NCI-H1105 treated with DMSO at 0.1 percent for 48 hours (cell line): Measurements from ENCODE around the gene WDR7.
"Not testable (repeated sequence)": the region's sequence is repeated elsewhere in the genome, so short reads cannot be mapped to it uniquely, and the experiment has no call there.

ENCODE experiments used
- DNase-seq: peaks from one replicate; lab custom pipeline; 2025; lab: John Stamatoyannopoulos, UW

Gene WDR7

DNA sequence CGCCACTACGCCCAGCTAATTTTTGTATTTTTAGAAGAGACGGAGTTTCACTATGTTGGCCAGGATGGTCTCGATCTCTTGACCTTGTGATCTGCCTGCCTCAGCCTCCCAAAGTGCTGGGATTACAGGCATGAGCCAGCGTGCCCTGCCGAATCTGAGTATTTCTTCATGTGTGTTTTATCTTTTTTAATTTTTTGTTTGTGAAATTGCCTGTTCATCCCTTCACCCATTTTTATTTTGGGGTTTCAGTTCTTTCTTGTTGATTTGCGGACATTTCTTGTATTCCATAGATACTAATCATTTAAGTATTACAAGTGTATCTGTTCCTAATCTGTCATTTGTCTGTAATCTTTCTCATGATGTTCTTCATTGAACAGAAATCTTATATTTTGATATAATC, 3.1 kb downstream of the WDR7 start:
- not testable (repeated sequence) for DNase-seq

DNA sequence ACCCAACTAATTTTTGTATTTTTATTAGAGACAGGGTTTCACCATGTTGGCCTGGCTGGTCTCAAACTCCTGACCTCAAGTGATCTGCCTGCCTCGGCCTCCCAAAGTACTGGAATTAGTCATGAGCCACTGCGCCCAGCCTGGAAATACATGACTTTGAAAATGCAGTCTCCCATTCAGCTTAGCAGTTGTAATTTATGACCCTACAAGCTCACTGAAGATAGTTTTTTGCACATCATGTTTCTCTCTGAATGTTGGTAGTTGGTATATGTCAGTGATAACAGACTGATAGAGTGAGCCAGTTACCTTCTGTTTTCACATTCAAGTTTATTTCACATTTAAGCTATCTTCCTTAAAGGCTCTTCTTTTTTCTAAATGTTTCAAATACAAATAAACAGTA, 7.1 kb downstream of the WDR7 start:
- no peak for DNase-seq

DNA sequence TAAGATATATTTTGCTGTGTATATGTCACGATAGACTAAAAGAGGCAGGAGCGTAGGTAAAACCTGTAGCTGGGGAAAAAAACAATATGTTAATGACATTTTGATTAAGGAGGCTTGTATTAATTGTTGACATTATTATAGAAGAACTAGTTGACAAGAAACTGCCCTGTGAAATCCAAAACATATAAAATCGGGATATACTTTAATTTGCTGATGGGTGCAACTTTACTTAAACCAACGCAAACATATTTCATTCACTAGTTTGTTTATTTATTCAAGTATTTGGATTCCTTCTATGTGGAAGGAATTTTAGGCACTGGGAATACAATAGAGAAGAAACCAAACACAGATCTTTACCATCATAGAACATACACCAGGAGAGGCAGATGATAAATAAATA, 8.0 kb downstream of the WDR7 start:
- DNase-seq, result no peak

DNA sequence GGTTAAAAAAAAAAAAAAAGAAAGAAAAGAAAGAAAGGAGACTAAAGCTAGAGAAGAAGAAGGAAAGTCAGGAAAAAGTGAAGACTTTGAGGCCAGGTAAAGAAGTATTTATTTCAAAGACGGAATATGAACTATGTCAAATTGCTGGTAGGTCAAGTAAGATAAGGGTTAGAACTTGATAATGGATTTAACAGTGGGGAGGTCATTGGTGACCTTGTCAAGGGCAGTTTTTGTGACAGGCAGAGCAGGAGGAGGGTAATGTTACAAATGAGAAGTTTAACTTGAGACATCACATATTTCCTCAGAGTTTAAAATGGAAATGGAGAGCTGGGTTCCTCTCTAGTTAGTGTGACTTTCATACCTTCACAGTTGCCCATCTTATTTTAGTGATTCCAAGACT, 9.5 kb downstream of the WDR7 start:
- DNase-seq, result no peak

DNA sequence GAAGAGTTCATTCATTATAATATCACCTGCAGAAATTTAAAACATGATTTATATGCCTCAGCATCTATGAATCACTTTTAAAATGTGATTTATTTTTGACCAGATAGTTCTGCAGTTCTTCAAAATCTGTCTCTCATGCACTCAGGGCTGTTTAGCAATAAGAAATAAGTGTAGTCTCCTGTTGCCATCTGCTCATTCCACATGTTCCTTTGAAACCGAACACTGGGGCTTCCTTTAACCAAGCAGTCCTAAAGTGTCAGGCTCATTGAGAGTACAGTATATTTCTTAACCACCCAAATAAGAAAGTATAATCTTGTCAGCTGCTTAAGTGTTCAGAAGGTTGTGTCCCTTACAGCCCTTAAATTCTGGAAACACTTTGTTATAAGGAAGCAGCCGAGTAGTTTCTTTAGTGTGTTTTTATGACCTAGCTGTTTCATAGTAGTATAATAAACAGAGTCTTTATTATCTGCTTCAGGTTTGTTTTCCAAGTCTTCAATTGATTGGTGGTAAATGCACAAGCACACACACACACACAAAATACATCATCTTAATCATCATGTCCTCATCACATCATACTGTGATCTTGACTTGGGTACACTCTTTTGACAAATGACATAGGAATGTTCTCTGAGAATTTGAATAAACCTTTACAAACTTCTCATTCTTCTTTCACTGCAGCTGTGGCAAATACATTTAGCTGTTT, 10.4 kb downstream of the WDR7 start:
- no peak for DNase-seq

DNA sequence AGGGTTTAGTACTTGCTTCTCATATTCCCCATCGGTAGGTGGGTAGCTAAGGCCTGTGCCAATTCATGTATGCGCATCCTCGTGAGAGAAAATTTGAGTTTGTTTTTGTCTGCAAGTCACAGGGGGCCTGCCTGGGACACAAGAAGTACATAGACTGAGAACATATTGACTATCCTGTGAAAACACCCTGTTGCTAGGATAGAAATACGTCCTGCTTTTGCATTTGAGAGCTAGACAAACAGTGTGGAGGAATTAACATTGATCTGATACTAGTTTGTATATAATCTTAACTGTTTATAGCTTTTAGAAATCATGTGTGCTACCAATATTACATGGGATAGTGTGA, 10.9 kb downstream of the WDR7 start:
- DNase-seq, result no peak

DNA sequence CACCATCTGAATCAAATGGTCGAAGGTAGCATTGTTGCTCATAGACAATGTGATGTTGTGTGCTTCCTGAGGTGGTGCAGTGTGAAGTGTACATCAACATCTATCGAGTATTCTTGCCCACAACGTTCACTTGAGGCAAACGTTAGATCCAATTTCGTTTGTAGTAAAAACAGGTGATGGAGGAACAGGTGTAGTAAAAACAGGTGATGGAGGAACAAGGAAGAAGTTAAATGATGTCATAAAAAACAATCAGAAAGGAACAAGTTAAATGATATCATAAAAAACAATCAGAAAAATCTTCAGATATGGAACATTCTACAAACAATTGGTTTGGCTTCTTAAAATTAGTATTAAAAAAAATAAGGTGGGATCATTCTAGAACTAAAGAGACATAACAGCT, 11.3 kb downstream of the WDR7 start:
- no peak for DNase-seq

DNA sequence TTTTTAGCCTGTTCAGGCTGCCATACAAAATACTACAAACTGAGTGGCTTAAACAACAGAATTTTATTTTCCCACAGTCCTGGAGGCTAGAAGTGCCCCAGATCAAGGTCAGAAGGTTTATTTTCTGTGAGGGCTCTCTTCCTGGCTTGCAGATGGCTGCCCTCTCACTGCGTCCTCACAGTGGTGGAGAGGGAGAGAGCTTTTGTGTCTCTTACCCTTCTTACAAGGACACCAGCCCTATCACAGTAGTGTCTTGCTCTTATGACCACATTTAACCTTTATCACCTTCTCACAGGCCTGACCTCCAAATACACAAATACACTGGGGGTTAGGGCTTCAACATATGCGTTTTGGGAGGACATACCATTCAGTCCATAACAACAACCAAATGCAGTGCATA, 11.7 kb downstream of the WDR7 start:
- no peak for DNase-seq

DNA sequence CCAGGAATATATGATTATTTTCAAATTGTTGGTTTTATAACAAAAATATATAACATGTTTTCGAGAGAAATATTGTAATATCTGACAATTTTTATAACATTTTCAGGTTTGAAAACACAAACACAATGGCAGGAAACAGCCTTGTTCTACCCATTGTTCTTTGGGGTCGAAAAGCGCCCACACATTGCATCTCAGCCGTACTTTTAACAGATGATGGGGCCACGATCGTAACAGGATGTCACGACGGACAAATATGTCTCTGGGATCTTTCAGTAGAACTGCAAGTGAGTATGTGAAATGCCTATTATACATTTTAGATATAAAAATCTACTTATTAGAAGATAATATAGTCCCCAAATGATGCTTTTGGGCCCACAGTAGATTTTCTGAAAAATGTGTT, 21.2 kb downstream of the WDR7 start:
- DNase-seq, result no peak

DNA sequence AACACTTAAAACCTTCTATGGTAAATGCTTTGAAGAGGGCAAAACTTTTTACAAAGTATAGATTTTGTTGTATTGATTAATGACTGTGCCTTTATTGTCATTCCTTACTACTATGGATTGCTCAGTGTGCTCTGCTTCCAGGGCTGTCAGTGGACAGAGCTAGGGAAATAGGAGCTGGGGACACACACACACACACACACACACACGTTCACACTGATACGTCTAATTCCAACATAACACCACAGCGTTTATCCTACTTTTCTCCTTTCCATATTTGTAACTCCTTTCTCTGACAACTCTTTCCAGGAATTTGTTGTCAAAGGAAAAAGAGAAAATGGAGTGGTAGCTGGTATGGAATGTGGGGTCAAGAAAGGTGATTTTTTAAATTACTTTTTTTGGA, 21.8 kb downstream of the WDR7 start:
- no peak for DNase-seq

DNA sequence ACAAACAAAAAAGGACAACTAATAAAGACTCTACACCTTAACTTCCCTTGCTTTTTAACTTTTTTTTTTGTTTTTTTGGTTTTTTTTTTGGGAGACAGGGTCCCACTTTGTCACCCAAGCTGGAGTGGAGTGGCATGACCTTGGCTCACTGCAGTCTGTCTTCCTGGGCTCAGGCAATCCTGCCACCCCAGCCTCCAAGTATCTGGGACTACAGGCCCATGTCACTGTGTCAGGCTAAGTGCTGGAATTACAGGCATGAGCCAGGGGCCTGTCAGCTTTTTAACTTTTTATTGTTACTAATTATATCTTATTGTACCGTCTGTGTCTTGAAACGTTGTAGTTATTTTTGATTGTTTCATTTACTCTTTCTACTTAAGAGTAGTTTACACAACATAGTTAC, 25.5 kb downstream of the WDR7 start:
- DNase-seq, result no peak

DNA sequence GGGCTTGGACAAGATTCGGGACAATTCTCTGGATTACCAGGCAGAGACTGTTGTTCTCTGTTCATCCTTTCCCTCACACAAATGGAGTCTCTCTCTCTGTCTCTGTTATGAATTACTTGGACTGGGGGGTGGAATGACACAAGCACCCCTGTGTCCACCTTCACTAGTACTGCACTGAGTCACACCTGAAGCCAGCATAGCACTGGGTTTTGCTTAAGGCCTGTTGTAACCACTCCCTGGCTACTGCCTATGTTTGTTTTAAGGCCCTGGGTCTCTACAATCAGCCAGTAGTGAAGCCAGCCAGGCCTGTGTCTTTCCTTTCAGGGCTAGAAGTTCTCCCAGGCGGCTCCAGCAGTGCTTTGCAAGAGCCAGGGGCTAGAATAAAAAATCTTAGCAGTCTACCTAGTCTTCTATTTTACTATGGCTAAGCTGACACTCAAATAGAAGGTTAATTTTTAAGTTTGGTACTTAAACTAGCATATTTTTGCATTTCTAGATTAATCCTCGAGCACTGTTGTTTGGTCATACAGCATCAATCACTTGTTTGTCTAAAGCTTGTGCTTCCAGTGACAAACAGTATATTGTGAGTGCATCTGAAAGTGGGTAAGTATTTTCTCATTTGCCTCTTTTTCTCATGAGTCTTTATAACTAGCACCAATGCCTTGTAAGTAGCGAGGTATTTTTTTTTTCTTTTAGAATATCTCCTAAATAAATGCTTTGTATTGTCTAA, 27.8 kb downstream of the WDR7 start:
- no peak for DNase-seq

DNA sequence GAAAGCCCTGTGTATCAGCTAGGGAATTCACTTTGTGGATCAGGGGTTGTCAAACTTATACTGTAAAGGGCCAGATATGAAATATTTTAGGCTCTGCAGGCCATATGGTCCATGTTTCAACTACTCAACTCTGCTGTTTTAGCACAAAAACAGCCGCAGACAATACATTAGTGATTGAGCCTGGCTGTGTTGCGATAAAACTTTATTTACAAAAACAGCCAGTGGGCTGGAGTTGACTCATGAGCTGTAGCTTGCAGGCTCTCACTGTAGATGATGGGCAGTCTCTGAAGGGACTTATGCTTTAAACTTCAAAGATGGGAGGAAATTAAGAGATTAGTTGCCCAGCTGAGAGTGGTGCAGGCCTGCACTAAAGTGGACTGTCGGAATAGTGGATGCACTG, 33.1 kb downstream of the WDR7 start:
- no peak for DNase-seq

DNA sequence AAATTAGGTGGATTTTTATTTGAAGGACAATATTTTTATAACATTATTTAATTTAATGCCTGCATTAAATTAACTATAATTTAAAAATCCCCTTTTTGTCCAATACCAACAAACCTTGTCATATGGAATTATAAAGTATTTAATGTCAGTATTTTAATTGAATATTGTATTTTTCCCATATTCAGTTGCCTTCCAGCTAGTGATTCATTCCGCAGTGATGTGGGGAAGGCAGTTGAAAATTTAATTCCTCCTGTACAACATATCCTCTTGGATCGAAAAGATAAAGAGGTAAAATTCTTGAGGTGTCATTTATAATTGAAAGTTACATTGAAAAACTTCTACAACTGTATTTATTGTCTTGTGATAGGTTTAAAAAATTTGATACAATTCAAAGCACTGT, 40.4 kb downstream of the WDR7 start:
- no peak for DNase-seq

DNA sequence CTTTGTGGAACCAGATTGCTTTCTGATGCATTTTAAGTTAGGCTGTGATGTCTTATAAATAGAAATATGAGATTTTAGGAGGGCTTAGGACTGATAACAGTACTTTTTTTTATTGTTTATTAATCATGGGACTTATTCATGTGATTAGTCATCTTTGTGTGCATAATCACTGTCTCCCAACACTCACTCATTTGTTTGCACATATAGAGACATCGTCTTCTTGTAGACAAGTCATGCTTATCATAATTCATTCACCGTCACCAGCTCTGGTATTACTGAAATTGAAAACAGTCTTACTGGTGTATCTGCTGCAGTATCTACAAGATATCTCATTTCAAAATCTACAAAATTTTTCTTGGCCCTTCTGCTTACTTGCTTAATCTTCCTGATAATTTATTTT, 45.8 kb downstream of the WDR7 start:
- DNase-seq, result no peak

DNA sequence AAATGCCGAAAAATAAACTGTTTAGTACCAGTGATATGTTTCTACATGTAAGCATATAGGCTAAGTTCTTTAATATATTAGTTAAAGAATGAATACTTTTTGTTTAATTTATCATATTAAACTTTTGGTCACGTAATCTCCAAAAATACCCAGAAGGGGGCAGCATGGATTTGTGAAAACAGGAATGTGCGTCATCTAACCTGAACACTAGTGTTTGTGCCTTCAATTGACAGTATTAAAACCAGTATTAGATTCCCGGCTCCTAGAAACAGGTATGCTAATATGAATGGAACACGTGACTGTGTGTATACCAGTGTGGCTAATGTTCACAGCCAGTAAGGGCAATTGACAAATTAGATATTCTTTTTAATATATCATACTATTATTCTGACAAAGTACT, 51.8 kb downstream of the WDR7 start:
- peak; percentile 54 for DNase-seq

DNA sequence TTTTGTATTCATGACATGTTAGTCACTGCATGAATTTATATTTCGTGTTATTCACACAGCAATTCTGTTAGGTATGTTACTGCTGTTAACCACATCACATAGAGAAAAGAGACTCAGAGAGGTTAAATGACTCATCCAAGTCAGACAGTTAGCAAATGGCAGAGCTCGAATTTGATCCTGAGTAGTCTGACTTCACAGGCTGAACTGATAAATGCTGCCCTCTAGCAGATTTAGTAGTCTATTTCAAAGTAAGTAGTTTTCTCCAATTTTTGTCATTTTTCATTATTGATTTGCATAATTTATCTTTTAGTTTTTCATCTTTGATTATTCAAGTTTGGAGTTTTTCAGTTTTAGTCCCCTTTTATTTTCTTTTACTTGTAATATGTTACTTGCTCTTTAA, 58.3 kb downstream of the WDR7 start:
- no peak for DNase-seq

DNA sequence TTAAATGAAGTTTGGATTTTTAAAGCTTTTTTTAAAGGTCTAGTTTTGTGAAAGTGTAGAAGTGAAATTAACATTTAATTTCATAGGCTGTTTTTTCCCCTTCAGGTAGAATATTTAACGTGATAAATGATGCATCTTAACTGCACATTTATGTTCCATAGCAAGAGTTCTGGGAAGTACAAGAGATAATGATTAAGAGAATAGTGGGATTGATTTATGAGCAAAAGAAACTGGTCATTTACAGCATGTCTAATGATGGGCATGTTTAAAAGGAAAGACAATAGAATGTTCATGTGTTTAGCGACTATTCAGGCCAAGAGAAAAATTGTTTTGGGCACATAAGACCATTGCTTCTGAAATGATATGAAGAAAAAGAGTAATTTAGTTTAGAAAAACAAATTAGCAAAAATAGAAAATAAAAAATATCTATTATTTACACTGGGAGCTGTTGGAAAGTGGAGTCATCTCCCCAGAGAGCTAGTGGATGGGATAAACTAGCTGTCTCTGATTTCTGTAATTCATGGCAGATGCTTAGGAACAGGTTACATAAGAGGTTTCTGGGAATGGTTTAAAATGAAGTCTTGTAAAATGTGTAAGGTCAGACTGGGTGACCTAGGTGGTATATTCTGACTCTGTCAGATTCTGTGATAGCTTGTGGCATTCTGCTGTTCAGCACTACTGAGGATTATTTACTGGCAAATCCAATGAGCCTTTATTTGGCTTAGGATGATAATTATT, 60.7 kb downstream of the WDR7 start:
- DNase-seq, result no peak

DNA sequence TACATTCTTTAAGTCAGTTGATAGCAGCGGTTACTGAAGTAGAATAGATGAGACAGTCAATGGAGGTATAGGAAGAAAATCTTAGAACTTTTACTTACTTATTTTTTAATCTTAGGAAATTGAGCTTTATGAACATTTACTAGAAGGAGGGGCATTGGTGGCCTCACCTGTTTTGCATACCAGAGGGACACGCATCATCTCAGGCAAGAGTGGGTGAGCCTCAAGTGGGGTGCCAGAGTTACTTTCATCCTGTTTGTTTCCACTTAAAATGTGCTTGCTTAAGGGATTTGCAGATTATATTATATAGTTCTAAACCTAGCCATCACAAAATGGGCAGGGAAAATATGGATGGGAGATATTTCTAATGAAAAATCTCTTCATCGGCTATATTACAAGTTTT, 61.6 kb downstream of the WDR7 start:
- DNase-seq, result no peak

DNA sequence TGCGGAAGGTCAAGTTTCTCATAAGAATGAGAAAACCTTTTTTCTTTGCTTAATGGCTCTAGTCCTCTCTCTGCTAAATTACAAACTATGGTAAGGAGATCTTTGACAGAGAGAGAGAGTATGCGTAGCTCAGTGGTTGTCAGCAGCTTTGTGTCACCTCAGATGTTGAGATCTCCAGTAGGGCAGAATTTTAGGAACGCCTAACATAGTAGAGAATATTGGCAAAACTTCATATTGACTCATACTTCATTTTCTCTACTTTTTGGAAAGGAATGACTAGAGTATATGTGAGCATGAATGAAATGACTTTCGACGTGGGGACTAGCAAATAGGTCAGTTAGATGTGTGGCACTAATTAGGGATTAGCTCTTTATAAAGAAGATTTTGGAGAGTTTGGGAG, 64.0 kb downstream of the WDR7 start:
- DNase-seq, result no peak

DNA sequence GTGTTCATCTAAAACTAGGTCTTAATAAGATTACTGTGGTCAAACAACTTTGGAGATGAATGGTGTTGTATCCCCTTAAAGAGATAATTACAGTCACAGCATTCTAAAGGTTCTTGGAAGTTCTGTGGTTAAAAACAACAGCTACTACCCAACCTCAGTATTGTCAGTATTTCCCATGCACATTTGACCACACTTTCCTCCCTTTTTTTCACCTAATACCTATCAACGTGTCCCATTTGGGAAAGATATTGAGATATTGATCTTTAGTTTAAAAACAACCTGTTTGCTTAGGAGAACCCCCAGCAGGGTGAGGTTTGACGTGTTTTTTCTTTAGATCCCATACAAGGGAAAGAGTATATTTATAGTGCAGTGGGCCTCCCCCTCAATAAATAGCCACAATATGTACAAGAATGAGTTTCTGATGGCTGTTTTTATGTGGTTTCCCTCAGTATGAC, 65.6 kb downstream of the WDR7 start:
- no peak for DNase-seq

DNA sequence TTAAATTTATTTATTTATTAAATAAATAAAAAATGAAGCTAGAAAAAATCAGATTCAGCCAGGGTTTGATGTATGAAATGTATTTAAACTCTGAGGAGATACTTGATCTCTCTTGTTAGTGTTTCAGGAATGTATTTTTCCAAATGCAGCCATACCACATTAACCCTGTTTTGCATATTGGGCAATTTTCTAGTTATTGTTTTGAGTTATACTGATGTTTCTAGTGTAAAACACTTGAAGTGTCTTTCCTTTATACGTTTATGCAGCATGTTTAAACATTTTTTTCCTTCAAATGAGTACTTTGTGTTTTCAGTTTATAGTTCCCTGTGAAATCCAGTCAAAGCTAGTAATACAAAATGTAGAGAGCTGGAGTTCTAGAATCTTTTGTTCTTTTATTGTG, 69.9 kb downstream of the WDR7 start:
- DNase-seq, result no peak

DNA sequence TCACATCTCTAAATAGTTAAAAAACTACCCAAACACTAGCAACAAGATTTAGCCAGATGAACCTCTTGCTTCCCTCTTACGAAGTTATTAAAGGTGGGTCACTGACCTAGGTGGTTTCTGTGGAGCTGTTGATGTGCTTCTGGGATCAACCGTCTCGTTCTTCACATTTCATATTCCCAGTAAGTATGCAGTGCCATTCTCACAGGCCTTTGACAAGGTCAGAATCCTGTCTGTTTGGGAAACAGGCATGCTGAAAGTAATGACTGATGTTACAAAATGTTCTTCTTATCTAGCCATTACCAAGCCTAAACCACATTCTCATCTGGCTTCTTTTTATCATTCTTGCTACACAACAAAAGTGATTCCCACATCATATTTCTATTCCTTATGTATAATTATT, 70.3 kb downstream of the WDR7 start:
- DNase-seq, result no peak
